LNCAP (cell line): ENCODE data around the gene RETREG2.

Source experiments
- TF ChIP-seq, protein P1 (sequence below): fragments of 450-650 bp; IDR thresholded peaks from 2 replicates; pipeline ENCODE4 v1.5.1; 2017; ENCODE audit warnings: mild to moderate bottlenecking

The RETREG2 gene

DNA sequence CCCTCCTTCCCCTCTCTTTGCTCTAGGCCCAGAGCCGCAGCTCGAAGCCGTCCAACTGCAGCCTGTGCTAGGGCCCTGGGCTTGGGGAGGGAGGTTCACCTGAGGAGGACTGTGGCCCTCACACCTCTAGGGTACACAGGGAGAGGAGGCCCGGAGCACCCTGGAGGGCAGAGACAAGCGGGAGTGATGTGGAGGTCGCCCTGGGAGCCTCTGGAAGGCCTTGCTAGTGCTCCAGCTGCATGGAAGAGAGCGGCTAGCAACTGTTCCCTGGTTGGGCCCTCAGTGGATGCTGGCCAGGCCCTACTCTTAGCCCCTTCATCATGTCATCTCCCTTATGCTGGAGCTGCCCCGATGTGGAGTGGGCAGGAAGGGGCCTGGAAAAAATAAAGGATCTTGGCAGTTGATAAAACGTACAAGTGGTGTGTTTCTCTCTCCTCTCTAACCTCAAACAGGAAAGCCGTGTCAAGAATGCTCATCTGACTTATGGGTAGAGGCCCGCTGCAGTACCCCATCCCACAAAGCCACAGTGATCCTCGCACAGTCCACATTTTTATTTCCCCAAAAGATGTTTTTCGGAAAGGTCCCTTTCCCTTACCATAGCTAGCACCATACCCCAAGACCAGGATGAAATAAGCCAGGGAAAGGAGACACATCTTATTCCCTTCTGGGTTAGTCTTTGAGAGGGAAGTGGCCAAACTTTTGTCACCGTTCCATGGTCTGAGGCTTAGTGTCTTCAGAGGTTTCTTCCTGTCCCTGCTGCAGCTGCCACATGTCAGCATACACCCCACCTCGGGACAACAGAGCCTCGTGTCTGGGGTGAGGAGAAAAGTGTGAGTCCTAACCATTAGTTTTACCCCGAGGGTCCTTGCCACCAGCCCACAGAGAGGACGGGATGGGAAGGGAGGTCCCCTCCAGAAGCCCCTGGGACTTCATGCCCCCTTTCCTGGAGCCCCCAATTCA, 31.4 kb downstream of the RETREG2 start:
- TF ChIP-seq, protein P1, sequence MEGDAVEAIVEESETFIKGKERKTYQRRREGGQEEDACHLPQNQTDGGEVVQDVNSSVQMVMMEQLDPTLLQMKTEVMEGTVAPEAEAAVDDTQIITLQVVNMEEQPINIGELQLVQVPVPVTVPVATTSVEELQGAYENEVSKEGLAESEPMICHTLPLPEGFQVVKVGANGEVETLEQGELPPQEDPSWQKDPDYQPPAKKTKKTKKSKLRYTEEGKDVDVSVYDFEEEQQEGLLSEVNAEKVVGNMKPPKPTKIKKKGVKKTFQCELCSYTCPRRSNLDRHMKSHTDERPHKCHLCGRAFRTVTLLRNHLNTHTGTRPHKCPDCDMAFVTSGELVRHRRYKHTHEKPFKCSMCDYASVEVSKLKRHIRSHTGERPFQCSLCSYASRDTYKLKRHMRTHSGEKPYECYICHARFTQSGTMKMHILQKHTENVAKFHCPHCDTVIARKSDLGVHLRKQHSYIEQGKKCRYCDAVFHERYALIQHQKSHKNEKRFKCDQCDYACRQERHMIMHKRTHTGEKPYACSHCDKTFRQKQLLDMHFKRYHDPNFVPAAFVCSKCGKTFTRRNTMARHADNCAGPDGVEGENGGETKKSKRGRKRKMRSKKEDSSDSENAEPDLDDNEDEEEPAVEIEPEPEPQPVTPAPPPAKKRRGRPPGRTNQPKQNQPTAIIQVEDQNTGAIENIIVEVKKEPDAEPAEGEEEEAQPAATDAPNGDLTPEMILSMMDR: no peak

DNA sequence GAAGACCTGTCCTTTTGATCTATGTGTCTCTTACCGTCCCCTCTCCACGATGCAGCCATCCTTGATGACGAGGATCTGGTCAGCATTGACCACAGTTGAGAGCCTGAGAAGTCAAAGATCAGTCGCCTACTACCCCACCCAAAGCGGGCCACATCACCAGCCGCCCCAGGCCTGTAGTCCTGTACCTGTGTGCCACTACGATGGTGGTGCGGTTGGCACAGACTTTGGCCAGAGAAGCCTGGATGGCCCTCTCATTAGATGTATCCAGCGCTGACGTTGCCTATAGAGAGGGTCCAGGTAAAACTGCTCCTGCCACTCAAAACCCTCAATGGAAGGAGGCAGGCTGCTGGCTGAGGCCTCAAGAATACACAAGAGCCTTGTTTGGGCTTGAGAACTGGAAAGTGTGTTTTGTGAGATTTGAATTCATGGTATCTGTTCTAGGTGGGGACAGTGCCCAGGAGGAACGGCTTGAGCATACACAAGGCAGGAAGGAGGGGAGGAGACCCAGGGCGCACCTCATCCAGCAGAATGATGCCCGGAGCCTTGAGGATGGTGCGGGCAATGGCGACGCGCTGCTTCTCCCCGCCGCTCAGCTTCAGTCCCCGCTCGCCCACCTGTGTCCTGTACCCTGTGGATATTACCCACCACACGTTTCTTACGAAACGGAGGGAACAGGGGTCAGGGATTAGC, 32.3 kb downstream of the RETREG2 start:
- TF ChIP-seq, protein P1: no peak

DNA sequence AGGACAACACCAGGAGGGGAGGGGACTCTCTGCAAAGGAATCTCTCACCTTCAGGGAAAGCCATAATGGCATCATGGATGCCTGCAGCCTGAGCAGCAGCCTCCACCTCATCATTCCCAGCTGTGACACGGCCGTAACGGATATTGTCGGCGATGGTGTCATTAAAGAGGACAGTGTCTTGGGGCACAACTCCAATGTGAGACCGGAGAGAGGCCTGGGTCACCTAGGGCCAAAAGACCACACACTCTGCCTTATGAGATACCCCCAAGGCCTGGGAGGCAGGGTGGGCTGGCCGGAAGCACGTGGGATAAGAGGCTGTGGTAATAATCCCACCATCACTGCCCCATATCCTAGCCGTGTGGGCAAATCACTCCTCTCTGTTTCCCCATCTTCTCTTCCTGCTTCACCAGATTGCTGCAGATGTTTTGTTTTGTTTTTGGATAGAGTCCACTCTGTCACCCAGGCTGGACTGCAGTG, 32.8 kb downstream of the RETREG2 start:
- TF ChIP-seq, protein P1: no peak

DNA sequence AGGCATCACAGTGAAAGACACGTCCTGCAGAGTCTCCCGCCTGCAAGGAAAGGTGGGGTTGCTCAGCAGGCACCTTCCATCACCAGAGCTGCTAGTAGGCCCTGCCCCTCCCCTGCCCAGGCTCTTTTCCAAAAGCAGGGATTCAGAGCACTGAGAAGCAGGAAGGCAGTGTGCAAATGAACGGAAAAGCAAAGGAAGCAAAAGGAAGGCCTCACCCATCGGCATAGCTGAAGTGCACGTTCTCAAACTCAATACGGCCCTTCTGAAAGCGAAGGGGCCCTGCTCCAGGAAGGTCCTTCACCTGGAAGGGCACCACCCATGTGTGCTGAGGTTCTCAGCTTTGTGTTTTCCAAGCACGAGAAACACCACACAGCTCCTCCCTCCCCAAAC, 34.9 kb downstream of the RETREG2 start:
- TF ChIP-seq, protein P1: no peak

DNA sequence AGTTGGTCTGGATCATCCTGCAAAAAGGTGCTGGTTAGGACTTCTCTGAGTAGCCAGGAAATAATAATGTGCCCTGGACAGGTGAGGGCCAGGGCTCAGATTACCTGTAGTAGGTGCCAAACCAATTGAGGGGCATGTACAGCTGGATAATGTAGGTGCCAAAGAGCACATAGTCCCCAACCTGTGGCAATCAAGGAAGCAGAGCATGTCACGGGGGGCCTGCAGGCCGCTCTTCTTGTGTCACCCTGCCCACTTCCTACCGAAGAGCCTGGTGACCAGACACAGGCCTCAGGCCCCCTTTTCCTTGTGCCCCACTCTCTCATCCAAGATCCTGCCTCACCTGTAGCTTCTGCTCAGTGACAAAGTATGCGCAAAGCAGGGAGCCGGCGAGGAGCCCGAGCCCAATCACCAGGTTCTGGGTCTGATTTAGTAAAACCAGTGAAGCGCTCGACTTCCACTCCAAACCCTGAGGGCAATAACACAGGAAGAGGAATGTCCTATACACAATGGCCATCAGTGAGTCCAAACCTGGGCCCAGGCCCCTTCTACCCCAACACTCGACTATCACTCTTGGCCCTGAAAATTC, 35.5 kb downstream of the RETREG2 start:
- TF ChIP-seq, protein P1: no peak

DNA sequence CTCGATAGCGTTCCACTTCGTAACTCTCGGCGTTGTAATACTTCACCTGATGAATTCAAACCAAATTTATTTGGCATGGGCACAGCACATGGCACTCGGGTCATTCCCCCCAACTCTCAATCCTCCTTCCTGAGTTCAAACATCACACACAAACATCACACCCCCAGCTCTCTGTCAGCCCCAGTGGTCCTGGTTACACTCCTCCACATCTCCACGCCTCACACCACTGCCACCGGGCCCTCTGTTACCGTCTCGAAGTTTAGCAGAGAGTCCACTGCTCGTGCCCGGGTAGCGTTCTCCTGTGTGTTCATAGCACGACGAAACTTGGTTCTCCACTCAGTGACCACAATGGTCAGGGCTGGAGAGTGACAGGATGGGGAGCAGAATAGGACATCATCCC, 36.1 kb downstream of the RETREG2 start:
- TF ChIP-seq, protein P1: no peak

DNA sequence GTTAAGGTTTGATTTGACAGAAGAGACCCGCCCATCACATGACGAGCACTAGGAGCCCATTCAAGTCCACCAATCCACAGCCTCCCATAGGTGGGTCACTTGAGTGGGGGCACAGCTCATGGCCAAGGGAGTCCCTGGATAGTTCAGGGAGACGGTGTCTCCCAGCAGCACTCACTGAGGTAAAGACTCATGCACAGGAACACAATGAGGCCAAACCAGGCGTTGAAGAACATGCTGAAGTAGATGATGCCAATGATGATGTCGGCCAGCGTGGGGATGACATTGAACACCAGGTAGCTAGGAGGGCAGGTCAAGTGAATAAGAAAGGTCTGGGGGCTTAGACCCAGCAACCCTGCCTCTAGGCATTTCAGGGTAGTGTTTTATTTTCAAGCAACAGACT, 36.7 kb downstream of the RETREG2 start:
- TF ChIP-seq, protein P1: no peak
